HG02571 (cell line): ENCODE data around the gene DHRS3.

Experiments
- ATAC-seq: cut with Tn5 transposase; IDR thresholded peaks from one replicate; pipeline ENCODE4 v1.9.1; 2021; ENCODE audit warnings: mild to moderate bottlenecking, moderate library complexity; ENCODE audit not compliant: unreplicated experiment

Gene DHRS3

DNA sequence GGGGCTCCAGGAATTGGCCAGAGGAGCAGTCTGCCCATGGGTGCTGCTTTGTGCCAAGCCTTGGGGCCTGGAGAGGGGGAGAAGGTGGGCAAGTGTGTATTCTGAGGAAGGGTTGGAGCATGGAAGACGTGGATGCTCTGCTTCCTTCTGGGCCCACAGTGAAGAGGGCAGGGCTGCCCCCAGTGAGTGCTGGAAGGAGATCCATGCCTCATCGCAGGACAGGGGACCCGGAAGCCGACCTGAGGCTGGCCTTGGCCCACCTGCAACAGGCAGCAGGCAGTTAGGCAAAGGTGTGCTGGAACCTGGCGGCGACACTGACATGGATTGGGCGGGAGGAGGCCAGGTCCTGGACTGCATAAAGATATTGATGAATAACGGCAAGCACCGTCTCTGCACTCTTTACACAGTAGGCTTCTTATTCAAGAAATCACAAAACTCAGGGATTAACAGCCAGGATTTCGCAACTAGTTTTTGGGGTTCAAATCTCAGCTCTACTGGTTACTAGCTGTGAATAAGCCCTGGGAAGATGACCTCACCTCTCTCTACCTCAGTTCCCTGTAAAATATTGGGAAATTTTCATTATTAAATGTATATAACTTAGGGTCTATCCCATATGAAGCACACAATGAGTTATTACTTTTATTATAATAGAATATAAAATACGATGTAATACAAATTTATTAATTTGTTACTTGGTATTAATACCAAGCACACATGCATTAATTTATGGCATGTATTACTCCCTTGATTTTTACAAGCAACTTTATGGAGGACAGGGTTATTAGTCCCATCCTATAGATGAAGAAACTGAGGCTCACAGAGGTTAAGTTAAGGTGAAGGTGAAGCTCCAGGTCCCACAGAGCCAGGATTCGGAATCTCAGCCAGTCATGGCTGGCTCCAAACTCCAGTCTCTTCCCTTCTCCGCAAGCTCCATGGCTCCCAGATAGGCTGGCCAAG, 62.3 kb downstream of the DHRS3 start:
- ATAC-seq = no peak

DNA sequence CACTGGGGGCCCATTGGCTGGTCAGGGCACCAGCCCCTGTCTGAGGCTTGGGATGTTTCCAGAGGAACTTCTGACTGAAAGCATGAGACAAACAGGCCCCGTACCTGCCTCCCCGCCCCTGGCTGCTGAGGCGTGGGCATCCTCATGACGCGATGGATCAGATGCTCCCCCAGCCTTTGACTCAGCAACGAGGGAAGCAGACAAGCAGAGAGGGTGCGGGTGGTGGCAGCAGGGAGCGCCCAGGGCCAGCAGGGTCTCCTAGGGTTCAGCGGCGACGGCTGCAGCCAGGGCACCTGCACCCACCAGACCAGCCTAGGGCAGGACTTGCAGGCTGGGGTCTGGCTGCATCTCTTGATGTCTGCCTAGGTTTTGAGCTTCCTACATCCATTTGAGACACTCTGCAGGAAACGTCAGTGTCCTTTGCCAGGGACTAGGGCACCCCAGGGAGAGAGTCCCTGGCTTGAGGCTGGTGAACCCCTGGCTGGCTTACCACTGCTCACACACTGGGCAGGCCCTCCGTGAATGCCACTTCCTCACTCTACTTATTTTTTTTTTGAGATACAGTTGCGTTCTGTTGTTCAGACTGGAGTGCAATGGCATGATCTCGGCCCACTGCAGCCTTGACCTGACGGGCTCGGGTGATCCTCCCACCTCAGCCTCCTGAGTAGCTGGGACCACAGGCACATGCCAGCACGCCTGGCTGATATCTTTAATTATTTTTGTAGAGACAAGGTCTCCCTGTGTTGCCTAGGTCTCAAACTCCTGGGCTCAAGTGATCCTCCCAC, 63.3 kb downstream of the DHRS3 start:
- ATAC-seq = no peak

DNA sequence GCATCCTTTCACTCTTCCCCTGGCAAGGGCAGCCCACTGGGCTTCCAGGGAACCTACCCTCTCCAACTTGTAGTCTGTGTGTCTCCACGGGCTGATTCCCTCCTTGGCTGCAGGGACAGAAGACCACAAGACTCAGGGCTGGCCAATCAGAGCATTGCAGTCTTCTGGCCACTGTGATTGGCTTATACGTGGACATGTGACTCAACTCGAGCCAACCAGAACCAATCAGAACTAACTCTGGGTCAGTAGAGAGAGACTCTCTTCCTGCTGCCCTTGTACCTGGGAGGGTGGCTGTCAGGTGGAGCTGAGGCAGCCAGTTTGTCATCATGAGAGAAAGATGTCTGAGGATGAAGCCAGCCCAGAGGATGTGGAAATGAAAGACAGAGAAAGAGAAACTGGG, 64.0 kb downstream of the DHRS3 start:
- ATAC-seq = no peak

DNA sequence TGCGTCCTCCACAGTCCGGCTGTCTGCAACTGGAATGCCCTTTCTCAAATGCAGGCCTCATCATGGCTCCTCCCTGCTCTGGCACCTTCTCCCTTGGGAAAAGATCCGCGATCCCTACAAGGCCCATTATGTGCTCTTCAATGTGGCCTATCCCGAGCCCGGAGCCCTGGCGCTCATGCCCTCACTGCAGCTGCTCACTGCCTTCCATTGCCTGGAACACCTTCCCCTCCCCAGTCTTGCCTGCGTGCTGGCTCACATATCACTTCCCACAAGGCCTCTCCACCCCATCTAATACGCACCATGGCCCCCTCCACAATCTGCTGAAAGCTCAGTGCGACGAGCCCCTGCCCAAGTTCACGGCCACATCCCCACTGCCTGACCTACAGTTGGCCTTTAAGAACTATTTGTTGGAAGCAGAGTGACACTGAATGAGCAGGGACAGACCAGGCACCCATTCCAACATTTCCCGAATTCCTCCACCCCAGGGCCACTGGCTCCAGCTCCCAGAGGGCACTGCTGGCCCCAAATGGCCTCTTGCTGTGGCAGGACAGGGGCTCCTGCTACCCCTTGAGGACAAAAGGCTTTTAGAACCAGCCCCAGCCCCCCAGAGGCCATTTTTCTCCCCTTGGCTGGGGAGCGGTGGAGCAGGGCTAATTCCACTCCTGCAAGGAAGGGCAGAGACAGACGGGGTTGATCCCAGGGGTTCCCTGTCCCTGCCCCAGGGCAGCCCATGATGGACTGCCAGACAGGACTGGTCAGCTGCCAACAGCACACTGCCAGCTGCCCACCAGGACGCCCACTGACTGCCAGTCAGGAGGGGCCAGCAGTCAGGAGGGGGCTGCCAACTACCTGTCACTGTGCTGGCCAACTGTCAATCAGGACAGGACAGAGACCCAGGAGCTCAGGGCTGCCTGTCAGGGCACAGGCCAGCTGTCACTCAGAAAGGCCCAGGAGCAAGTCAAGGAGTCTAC, 64.8 kb downstream of the DHRS3 start:
- no peak for ATAC-seq

DNA sequence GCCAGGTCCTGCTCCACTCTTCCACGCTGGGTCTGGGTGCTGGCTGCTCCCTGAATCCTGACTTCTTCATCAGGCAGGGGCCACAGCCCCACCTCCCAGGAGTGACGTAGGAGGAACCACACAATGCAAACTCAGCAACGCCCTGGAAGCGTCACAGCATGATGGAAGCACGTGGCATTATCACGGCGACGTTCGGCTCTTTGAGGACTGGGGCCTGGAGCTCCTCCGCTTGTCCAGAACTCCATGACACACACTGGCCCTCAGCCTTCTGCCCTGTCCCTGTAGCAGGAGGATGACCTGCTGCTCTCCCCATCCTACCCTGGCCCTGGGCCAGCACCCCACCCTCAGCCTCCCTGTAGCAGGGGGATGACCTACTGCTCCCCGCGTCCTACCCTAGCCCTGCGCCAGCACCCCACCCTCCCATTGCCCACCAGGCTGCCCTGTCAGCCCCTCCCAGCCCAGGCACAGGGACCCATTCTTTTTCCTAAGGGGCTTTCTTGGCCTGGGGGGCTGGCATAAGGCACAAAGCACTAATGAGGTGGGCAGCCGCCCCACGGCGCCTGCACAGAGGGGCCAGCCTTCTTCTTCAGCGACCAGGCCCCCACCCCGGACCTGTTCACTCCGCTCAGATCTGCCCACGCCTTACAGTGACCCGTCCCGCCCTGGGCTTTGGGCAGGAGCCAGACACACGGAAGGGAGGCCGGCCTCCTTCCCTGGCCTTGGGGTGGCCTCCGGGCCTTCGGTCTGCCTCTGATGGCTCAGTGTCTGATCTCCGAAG, 65.7 kb downstream of the DHRS3 start:
- no peak for ATAC-seq

DNA sequence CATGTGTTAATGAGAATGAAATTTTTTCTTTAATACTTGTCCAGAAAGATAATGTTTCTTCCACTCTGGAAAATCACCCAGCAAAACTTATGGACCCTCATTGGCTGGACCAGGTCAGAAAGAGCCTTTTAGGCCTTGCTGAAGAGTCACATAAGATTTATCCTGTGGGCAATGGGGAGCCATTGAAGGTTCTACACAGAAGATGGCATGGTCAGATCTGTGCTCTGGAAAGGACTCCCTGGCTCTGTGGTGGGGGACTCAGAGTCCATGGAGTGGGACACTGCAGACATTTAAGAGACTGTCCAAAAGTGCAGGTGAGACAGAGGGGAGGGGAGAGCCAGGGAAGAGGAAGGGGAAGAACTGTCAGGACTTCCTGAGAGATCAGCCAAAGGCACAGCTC, 66.4 kb downstream of the DHRS3 start:
- no peak for ATAC-seq

DNA sequence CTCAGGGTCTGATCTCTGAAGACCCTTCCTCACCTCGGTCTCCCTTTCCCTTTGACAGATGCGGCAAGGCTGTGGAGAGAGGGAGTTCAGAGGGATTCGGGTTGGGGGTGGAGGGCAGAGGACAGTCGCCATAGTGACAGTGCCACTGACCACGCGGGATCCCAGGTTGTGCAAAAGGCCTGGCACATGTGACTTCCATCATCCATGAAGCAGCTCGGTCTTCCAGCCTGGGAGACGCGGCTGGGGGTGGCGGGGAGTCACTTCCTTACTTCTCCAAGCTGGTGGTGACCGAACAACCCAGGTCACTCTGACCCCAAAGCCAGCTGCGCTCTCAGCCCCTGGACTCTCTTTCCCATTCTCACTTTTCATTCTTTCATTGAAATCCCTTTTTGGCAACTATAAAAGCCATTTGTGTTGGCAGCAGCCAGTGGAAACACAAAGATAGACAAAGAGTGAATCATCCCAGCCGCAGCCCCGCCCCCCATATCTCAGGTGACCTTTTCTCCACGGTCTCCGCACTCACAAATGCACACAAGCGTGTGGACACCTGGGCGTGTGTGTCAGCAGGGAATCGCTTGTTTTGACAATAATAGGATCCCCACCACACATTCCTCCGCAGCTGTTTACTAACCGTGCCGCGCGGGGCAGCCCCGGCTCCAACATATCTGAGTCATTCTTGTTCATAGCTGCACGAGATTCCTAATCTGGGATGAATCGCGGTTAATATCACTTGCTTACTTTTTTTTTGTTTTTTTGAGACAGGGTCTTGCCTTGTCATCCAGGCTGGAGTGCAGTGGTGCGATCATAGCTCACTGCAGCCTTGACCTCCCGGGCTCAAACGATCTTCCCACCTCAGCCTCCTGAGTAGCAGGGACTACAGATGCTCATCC, 68.3 kb downstream of the DHRS3 start:
- ATAC-seq = no peak

DNA sequence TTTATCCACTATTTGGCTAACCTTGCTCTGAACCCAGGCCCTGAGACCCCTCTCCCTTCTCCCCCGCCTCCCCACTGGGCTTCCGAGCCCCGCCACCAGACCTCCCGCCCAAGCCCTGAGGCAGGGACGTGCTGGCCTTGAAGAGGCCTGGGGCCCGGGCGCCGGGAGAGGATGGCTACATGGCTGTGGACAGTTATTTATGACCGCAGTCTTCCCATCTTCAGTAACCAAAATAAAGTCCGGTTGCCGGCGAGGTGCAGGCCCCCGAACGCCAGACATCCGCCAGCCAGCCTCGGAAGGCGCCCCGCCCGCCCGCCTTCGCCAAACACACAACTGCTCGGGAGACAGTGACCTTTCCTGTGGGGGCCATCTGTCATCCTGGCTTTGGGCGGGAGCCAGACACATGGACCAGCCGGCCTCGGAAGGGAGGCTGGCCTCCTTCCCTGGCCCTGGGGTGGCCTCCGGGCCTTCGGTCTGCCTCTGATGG, 69.0 kb downstream of the DHRS3 start:
- ATAC-seq = no peak

DNA sequence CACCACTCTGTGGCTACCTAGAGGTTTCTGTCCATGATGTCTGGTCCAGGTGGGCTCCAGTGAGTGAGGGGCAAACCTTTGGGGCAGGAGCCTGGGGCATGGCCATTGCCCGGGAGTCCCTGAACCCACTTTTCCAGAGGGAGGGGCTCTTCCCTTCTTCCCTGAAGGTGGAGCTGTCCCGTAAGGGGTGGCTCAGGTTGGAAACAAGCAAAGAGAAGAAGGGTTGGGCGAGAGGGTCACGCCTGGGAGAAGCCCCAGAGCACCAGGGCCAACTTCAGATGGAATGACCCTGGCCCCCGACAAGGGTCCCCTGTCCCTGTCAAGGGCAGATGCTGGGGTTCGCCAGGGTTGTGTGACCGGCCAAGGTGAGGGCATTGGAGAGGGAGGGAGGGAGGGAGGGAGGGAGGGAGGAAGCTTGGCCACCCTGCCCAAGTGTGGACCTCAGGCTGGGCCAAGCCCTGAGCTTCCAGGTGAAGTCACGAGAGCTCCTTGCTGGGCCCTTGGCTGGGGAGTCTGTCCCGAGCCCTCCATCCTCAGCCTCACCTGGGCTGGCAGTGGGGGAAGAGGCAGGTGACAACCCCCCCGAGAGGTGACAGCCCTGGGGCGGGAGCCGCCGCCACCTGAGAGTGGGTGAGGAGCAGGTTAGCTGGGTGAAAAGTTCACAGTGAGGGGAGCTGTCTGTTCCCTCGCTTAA, 69.6 kb downstream of the DHRS3 start:
- ATAC-seq = no peak

DNA sequence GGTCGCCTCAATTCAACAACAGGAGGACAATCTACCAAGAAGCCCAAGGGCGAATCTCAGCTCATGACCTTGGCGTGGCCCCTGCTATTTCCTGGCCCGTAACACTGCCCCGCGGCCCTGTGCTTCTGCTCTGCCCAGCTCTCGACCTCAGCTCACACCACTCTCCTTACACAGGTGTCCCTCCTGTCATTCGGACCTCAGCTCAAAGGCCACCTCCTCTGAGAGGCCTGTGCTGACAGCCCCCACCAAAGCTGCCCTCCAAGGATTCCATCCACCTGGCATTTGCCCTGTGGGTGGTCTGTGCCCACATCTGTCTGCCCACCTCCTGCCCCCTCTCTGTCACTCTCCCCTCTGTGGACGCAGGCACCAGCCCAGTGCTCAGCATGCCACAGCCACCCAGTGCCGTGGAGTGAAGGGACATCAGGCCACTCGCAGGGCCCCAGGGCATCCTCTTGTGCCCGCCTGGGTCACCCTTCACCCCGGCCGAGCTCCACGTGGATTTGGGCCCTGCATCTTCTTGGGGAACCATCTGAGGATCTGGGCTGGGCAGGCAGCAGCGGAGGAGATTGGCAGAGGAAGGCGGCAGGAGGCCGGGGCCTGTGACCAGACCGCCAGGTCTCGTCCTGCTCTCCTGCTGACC, 70.3 kb downstream of the DHRS3 start:
- ATAC-seq = no peak

DNA sequence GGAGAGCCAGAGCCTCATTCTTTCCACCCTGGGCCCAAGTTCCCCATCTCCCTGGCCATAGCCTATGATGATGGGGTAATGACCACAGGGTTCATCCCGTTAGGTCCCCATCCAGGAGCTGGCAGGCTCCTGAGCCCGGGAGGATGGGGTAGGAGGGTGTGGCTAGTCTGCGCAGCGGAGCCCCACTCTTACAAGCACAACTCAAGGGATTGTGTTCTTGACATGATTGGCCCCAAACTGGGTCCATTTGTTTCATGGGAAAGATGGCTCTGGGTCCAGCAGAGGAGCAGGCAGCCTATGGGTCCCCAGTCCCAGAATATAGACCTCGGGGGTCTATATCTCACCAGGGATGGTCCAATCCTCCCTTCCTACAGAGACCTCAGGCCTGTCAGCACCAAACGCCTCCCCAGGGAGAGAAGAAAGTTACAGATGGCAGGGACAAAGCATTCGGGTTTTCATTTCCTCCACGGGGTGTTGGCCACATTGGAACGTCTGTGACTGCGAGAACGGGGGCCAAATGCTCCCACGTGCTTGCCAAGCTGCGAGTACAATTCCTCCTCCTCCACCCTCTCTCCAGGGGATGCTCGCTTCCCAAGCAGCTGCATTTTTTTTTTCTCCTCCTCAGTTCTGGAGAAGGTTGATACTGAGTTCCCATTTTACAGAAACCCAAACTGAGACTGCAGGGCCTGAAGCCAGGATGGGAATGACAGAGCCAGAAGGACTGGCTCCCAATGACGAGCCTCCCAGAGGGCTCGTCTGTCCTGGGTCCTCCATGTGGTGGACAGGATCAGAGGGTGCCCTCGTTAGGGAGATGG, 71.0 kb downstream of the DHRS3 start:
- ATAC-seq = no peak

DNA sequence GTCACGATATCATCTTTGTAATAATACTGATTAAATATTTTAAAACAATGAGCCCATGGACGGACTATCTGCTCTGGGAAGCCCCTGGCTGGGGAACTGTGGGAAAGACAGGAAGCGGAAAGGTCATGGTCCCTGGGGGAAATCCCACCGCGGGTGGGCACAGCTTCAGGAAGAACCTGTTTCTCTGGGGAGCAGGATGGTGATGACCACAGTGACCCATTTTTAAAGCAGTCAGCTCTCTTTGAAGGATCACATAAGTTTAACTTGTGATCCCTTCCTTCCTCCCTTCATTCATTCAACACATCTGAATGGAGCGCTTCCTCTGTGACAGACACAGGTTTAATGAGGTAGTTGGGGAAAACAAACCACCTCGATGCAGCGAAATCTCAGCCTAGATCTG, 73.0 kb downstream of the DHRS3 start:
- no peak for ATAC-seq

DNA sequence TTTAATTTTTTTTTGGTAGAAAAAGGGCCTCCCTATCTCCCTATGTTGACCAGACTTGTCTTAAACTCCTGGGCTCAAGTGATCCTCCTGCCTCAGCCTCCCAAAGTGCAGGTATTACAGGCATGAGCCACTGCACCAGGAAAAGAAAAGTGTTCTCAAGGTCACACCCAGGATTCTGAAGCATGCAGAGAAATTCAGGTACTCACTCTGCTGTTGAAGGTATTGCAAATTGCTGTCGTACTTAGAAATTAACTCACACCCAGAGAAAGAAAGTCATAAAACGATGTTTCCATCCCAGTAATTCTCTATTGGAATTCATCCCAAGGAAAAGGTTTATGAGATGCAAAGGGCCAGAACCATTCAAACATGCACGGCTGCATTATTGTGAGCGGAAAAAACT, 73.7 kb downstream of the DHRS3 start:
- ATAC-seq = no peak

DNA sequence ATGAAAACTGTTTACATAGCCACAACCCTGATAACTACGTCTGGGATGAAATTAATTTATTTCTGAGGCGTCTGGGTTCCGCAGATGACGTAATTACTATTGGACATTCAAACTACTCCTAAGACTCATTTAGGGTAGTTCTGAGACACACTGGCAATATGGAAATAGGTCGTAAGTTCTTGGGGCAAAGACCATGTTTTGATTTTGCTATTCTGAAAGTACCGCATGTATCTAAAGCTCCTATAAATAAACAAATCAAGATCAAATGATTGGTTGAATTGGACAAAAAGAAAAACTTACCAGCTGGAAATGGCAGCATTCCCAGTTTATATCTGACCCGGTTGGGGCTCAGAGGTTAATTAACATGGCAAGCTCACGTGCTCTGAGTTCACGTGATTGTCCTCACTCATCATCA, 74.3 kb downstream of the DHRS3 start:
- ATAC-seq = no peak

DNA sequence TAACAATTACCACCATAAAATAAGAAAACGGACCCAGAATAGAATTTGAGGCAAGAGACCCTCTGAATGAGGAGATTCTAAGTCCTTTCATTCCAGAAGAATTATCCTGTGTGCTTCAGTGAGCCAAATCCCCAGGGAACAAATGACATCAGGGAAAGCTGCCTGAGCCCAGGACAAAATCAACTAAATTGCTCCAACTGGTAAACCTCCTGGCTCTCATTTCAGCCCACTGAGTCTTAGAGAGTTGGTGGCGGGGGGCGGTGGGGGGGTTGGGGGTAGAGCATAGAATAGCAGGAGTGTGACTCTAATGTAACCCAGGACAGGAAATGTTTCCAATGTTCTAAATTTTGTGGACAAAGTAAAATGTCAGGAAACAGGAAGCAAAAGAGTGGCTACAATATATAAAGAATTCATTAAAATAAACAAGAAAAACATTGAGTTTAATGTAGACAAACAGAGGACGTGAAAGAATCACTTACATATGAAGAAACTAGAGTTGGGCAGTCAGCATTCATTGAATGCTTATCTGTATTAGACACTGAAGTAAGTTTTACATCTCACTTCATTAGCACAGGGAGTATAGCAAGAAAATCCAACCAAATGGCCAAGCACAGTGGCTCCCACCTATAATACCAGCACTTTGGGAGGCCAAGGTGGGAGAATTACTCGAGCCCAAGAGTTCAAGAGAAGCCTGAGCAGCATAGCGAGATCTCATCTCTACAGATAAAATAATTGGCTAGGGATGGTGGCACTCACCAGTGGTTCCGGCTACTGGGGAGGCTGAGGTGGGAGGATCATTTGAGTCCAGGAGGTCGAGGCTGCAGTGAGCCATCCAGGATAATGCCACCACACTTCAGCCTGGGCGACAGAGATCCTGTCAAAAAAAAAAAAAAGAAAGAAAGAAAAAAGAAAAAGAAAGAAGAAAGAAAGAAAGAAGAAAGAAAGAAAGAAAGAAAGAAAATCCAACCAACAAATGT, 75.1 kb downstream of the DHRS3 start:
- no peak for ATAC-seq

DNA sequence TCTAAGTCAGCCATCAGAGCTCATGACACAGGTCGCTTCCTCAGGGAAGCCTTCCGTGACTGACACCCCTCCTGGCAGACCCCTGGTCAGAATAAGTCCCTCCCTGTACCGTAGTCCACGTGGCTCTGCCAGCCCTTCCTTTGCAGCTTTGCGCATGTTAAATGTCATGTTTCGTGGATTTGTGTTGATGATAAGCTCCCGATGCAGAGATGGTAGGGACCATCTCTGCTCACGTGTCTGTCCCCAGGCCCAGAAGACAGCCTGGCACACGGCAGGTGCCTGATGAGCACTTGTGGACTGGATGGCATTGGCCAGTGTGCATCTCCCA, 75.9 kb downstream of the DHRS3 start:
- ATAC-seq = no peak
